ENCODE results near the gene CSMD2. TPM values are rescaled to one million over a fixed set of nuclear protein-coding genes. Genes with fewer than 3 reads are reported as not detected.

CSMD2 gene
- total RNA-seq, 2 donors from 2014 or later, result 2.8 to 3.0 TPM

GRCh38 chr1:33988161-33988560 lies 176.9 kb downstream of the CSMD2 start:
- DNase-seq (ENCODE audit: low spot score) (no peak), ATAC-seq (ENCODE audit: insufficient number of reproducible peaks, low FRiP score, low read depth) (no peak)
- no peak overlapping the region for H3K4me3 ChIP-seq
- TF ChIP-seq CTCF (IDR thresholded peaks at IDR 0.05), result no peak
- no peaks in the 10 kb centered on the region for H3K9me3 ChIP-seq
- H3K27me3 ChIP-seq (replicated peaks; ENCODE audit: insufficient read depth), result no peaks in the 10 kb centered on the region
- H3K27ac ChIP-seq, result no peak overlapping the region
- peaks cover 22 to 30% of the 10 kb centered on the region in 2 donors for H3K4me1 ChIP-seq (ENCODE audit: control insufficient read depth in 1 of 2, low read depth in 2 of 2)
- H3K36me3 ChIP-seq, result no peaks in the 10 kb centered on the region

GRCh38 chr1:33986390-33987095 lies 178.5 kb downstream of the CSMD2 start:
- ATAC-seq (ENCODE audit: insufficient number of reproducible peaks, low FRiP score, low read depth) (peak; percentile 95), DNase-seq (ENCODE audit: low spot score) (peak; percentile 71)
- Histone ChIP-seq H3K27ac (peak overlapping the region; percentile 62 to 79), H3K4me3 (no peak overlapping the region), H3K27me3 (replicated peaks; ENCODE audit: insufficient read depth) (no peaks in the 10 kb centered on the region), H3K4me1 (ENCODE audit: control insufficient read depth in 1 of 2, low read depth in 2 of 2) (peaks cover 22 to 30% of the 10 kb centered on the region in 2 donors), H3K9me3 (no peaks in the 10 kb centered on the region), H3K36me3 (no peaks in the 10 kb centered on the region)
- no peak for TF ChIP-seq CTCF (IDR thresholded peaks at IDR 0.05)

GRCh38 chr1:33985656-33986055 lies 179.4 kb downstream of the CSMD2 start:
- no peak for TF ChIP-seq CTCF (IDR thresholded peaks at IDR 0.05)
- DNase-seq (ENCODE audit: low spot score), result peak; percentile 16
- ATAC-seq (ENCODE audit: insufficient number of reproducible peaks, low FRiP score, low read depth), result peak; percentile 30
- Histone ChIP-seq H3K27me3 (replicated peaks; ENCODE audit: insufficient read depth) (no peaks in the 10 kb centered on the region), H3K9me3 (no peaks in the 10 kb centered on the region), H3K4me1 (ENCODE audit: control insufficient read depth in 1 of 2, low read depth in 2 of 2) (peaks cover 22 to 30% of the 10 kb centered on the region in 2 donors), H3K4me3 (peak overlapping the region; percentile 42), H3K27ac (peak overlapping the region; percentile 62 to 79), H3K36me3 (no peaks in the 10 kb centered on the region)

GRCh38 chr1:33984906-33985565 lies 180.0 kb downstream of the CSMD2 start:
- ATAC-seq (ENCODE audit: insufficient number of reproducible peaks, low FRiP score, low read depth), result peak; percentile 48
- H3K27me3 ChIP-seq (replicated peaks; ENCODE audit: insufficient read depth), result no peaks in the 10 kb centered on the region
- no peaks in the 10 kb centered on the region for H3K36me3 ChIP-seq
- DNase-seq (ENCODE audit: low spot score), result no peak
- peak overlapping the region; percentile 62 to 79 for H3K27ac ChIP-seq
- no peak for TF ChIP-seq CTCF (IDR thresholded peaks at IDR 0.05)
- H3K9me3 ChIP-seq, result no peaks in the 10 kb centered on the region
- H3K4me3 ChIP-seq, result peak overlapping the region; percentile 42
- peaks cover 22 to 30% of the 10 kb centered on the region in 2 donors for H3K4me1 ChIP-seq (ENCODE audit: control insufficient read depth in 1 of 2, low read depth in 2 of 2)

- Histone ChIP-seq H3K27me3 (replicated peaks; ENCODE audit: insufficient read depth) (no peaks in the 10 kb centered on the region), H3K27ac (no peak overlapping the region), H3K4me1 (ENCODE audit: control insufficient read depth in 1 of 2, low read depth in 2 of 2) (peaks cover 22 to 30% of the 10 kb centered on the region in 2 donors), H3K36me3 (no peaks in the 10 kb centered on the region), H3K9me3 (no peaks in the 10 kb centered on the region), H3K4me3 (no peak overlapping the region)
- no peak for DNase-seq (ENCODE audit: low spot score)
- no peak for ATAC-seq (ENCODE audit: insufficient number of reproducible peaks, low FRiP score, low read depth)
- no peak for TF ChIP-seq CTCF (IDR thresholded peaks at IDR 0.05)
Measured at GRCh38 chr1:33982419-33982818, 182.6 kb downstream of the CSMD2 start.

All from thoracic aorta (tissue), 2 donors.